Measurements from ENCODE around the gene ADAMTS19.
A peak's percentile ranks its signal among the peaks of the same experiment; 100 is the strongest.
"Not testable (repeated sequence)": the region's sequence is repeated elsewhere in the genome, so short reads cannot be mapped to it uniquely, and the experiment has no call there.

ADAMTS19 gene

DNA sequence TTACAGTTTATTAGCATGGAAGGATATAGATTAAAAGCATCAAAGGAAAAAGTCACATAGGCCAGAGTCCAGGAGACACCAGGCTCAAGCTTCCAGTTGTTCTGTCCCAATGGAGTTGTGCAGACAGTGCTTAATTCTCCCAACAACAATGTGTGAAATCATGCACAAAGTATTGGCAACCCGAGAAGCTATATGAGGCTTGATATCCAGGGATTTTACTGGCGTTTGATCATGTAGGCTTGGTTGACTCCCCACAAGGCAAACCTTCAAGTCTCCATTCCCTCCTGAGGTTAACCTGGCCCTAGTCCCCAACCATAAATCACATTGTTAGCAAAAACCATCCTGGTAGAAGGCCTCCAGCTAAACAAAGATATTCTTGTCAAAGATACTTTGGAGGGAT lies 141.5 kb downstream of the ADAMTS19 start:
- no peak for DNase-seq (ENCODE audit: low spot score)

DNA sequence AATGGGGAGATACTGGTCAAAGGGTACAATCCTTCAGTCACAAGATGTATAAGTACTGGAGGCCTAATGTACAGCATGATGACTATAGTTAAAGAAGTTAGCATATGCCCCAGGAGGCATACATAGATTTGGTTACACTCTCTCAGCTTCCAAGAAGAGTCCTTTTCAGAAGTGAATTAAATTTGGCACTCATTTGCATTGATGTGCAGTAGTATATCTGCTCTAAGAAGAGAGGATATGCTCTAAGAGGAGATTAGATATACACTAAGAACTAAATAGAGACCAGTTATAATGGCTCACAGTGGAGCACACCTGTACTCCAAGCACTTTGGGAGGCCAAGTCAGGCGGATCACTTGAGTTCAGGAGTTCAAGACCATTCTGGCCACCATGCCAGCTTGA lies 148.3 kb downstream of the ADAMTS19 start:
- no peak for DNase-seq (ENCODE audit: low spot score)

GRCh38 chr5:129609710-129610109 lies 149.6 kb downstream of the ADAMTS19 start:
- DNase-seq (ENCODE audit: low spot score): no peak

DNA sequence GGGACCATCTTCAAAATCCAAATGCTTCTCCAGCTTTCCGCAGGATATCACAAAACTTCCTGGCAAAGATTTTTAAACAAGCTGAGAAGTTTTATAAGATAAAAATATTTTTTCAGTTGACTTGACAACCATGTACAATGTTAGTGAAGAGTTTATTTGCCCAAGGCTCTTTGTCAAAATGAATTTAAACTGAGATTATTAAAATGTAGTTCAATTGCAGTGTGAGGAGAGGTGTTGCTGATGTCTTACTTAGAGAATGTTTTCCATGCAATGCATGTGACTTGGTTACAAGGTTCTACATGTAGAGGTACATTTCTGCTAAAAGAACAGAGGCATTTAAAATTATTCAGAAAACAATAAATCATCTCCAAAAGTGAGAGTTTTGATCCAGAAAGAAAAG lies 156.4 kb downstream of the ADAMTS19 start:
- no peak for DNase-seq (ENCODE audit: low spot score)

GRCh38 chr5:129617206-129617605 lies 157.1 kb downstream of the ADAMTS19 start:
- no peak for DNase-seq (ENCODE audit: low spot score)

GRCh38 chr5:129619782-129620181 lies 159.7 kb downstream of the ADAMTS19 start:
- DNase-seq (ENCODE audit: low spot score): no peak

DNA sequence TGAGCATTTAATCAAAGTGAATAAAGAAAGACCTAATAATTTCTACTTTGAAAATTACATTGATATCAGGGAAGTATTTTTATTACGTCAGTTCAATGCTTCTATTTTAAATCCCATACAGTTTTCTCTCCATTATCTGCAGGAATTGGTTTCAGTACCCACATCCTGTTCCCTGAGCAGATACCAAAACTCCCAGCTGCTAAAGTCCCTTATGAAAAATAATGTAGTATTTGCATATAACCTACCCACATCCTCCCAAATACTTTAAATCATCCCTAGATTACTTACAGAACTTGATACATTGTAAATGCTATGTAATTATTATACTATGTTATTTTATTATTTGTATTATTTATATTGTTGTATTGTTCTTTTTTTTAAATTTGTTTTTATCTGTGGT lies 162.4 kb downstream of the ADAMTS19 start:
- DNase-seq (ENCODE audit: low spot score): no peak

DNA sequence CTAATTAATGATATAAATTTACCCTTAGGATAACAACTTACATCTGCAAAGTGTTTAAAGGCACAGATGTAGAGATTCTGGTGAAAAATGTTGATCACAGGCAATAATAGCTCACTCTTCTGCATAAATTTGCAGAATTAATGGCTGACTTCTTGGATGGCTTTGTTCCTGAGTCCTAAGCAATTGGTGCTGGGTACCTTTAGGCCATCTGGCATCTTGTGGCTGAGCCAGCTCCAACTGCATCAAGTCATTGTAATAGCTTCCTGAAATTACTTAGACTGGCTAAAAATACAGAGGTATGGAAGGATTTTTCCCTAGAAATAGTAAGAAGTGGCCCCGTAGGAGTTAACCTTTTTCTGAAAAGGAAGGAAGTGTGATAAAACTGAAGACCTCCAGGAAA lies 169.5 kb downstream of the ADAMTS19 start:
- DNase-seq (ENCODE audit: low spot score): no peak

DNA sequence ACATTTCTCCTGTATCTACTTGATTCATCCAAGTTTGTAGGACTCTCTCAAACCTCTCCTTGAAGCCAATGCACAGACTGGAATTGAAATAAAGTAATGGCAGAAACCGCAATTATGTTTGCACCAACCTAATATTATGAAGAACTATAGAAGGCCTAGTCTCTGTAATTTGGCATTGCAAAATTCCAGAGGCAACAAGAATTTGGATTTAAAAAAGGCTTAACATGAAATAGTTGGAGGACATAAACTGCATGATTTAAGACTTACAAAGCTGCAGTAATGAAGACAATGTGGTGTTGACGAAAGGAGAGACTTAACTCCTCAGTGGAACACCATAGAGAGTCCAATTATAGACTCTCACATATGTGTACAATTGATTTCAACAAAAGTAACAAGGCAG lies 170.0 kb downstream of the ADAMTS19 start:
- no peak for DNase-seq (ENCODE audit: low spot score)

- DNase-seq (ENCODE audit: low spot score): no peak
These were observed 171.9 kb downstream of the ADAMTS19 start for GRCh38 chr5:129631961-129632360.

DNA sequence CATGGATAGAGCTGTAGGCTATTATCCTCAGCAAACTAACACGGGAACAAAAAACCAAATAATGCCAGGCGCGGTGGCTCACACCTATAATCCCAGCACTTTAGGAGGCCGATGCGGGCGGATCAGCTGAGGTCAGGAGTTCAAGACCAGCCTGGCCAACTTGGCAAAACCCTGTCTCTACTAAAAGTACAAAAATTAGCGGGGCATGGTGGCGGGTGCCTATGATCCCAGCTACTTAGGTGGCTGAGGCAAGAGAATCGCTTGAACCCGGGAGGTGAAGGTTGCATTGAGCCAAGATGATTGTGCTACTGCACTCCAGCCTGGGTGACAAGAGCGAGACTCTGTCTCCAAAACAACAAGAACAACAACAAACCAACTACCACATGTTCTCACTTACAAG lies 177.4 kb downstream of the ADAMTS19 start:
- DNase-seq (ENCODE audit: low spot score): not testable (repeated sequence)

GRCh38 chr5:129639331-129639730 lies 179.2 kb downstream of the ADAMTS19 start:
- DNase-seq (ENCODE audit: low spot score): no peak

DNA sequence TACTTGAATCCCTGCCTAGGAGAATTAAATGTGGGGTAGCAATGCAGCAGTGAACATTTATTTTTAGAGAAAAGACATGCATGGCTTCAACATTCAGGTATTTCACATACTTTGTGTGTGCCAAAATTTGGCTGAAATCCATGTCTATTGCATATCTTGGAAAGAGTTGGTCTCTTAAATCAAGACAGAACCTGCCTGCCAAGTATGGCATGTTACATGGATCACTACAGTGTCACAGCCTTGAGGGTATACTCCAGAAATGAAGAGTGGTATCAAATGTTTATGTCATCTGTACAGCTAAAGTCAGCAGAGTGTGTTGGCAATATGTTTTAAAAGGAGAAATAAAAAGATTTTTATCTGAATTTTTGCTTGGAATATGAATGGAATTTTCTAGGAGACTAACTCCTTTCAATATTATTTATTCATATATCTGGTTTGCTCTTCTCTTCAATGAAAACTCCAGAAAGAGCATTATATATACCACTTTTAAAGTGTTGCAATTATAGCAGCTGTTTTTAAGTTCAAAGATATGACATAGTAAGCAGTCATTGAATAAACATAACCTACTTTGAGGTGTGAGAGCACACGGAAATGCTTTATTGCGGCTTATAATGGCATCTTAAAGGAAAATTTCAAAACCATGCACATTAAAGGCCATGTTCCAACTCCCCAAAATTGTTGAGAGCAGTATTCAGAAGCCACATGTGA lies 192.4 kb downstream of the ADAMTS19 start:
- no peak for DNase-seq (ENCODE audit: low spot score)

DNA sequence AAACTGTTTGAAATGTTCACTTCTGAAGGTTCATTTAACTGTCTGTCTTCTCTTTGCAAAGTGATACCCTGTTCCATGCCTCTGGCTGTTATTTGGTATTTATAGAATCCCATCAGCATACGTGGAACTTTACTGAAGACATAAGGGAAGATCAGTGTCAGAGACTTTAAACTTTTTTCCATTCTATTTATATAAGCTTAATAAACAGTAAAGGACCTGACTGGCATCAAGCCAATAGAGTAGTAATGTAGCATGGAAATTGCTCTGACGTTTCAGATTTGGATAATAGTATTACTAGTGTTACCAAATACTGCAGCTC lies 192.9 kb downstream of the ADAMTS19 start:
- no peak for DNase-seq (ENCODE audit: low spot score)

DNA sequence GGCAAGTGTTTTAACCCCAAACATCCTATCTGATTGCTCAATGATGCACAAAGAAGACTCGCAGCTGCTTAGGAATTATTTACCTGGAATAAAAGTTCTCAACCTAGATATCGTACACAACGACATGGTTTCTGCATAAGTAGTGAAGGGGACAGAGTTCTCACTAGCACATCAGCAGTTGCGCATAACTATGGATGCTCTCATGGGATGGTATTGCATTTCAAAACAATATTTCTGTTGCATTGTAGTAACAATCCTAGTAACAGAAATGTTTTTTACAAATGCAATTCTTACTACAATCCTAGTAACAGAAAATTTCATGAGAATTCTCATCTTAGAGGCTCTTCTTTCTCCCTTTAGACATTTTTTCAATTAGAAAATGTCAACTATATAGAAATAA lies 193.3 kb downstream of the ADAMTS19 start:
- DNase-seq (ENCODE audit: low spot score): no peak

- no peak for DNase-seq (ENCODE audit: low spot score)
These were observed 196.9 kb downstream of the ADAMTS19 start for GRCh38 chr5:129656952-129657351.

DNA sequence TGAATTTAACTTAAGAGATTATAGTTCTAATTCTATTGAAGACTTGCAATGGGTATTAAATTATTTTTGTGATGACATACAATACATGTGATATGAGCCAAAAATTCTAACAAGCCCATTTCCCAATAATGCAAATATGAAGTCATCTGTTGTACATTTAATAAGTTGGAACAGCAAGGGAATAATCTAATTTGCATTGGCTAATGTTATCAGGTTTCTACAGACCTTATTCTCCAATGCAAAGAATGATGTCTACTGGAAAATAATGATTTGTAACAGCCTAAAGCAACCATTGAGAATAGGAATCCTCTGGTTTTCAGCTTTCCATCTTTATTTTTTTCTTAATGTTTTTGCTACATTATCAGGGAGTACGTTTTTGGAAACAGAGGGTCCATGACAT lies 198.7 kb downstream of the ADAMTS19 start:
- no peak for DNase-seq (ENCODE audit: low spot score)

GRCh38 chr5:129661366-129662035 lies 201.4 kb downstream of the ADAMTS19 start:
- DNase-seq (ENCODE audit: low spot score): no peak

DNA sequence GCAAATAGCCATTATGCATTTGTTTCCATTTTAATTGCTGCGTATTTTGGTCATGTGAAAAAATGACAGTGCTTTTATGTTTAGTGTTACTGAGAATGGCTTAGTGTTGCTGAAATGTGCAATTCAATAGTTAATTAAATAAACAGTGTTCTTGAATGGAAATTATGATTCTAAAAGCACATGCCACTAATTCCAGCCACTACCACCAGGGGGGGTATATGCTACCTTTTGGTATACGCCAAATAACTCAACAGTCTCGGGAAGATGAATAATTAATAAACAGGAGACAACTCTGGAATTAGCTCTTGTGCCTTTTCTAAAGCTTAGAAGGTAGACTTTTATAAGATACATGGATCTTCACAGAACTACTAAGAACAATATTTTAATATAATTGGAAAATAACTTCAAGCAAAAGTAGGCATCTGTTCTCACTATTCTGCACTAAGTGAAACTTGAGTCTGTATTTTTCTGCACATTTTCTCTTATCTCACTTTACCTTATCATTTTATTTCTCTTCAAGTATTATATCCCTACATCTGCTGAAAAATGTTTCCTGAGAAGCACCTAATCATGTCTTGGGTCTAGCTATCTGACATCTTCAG lies 204.3 kb downstream of the ADAMTS19 start:
- peak; percentile 63 for DNase-seq (ENCODE audit: low spot score)

DNA sequence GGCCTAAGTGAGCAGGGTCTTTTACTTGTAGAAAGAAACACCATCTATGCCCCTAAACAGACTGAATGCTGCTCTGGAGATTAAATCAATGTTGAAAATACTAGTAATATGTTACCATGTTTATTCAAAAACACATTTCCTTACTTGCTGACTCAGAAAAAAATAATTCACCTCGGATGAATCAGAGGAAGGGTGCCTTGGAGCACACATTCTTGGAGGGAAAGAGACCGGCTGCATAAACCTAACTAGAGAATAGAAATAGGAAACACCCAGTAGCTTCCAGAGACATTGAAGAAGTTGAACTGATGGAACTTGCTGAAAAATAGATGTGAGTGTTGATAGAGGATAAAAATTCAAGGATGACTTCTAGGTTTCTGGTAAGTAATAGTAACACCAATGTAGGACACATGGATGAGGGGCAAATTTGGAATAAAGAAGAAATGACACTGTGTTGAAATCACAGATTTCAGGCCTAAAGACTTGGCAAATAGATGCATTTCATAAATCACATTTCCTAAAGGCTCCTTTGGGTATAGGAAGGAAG lies 210.9 kb downstream of the ADAMTS19 start:
- DNase-seq (ENCODE audit: low spot score): no peak

DNA sequence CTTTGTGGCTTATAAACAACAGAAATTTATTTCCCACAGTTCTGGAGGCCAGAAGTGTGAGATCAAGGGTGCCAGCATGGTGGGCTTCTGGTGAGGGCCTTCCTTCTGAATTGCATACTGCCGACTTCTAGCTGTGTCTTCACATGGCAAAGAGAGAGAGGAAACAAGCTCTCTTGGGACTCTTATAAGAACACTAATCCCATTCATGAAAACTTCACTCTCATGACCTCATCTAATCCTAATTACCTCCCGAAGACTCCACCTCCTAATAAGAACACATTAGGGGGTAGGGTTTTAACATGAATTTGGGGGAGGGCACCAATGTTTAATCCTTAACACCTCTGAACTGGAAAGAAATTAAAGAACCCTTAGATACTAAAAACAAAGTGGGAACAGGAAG lies 211.9 kb downstream of the ADAMTS19 start:
- no peak for DNase-seq (ENCODE audit: low spot score)

DNA sequence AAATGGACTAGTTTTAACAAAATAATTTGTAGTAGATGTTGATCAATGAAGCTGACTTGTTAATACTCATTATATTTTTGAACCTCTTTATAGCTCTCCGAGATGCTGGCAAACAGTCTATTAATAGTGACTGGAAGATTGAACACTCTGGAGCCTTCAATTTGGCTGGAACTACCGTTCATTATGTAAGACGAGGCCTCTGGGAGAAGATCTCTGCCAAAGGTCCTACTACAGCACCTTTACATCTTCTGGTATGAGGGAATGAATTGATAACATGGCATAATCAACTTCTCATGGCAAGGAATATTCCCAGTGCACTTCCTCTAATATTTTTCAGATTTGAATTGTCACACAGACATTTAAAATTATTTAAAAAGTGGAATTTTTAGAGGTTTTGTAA lies 219.6 kb downstream of the ADAMTS19 start:
- no peak for DNase-seq (ENCODE audit: low spot score)

DNA sequence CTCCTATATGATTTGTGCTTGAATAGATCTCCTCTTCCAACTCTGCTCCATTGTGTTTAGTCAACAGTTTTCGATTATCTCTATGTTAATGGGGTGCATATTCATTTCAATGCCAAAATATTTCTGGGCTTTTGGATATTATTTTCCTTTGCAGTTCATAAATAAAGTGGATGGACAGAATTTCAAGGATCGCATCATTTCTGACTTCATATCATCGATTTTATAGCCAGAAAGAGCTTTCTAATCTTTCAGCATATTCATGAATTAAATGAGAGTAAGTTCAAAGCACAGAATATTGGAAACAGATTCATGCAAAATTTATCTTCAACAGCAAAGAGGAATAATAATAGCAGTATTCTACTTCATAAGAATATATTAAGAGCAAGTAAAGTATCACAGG lies 227.8 kb downstream of the ADAMTS19 start:
- no peak for DNase-seq (ENCODE audit: low spot score)

Data from LoVo (cell line).